PC-9 (cell line): ENCODE data around the gene SNPH.

Experiments used
- EZH2 ChIP-seq: fragments of 200-600 bp; sonication (generic); IDR thresholded peaks from 2 replicates; pipeline ENCODE4 v1.8.0; 2017; ENCODE audit warnings: antibody characterized with exemption, low read depth
- TF ChIP-seq, protein P1 (sequence below): fragments of 200-600 bp; sonication (generic); conservative IDR thresholded peaks from 2 replicates; pipeline ENCODE4 v1.6.1; 2017; ENCODE audit warnings: mixed run types, antibody characterized with exemption, mild to moderate bottlenecking, moderate library complexity

DNA sequence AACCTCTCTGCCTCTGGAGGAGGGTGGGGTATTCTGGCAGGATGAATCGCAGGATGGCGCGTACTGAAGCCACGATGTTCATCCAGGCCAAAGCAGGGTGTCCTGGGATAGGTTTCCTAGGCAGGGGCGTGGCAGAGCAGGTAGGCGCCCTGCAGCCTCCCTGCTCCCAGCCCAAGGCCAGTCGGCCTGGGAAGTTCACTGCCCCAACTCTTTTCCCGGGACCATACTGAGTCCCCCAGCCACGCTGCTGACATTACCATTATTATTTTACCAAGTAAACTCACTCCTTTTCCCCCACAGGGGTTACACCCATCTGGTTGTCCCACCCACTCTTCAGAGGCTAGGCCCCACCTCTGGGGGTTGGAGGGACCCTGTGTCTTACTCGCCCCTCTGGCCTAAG lies 41.1 kb downstream of the SNPH start:
- TF ChIP-seq, protein P1, sequence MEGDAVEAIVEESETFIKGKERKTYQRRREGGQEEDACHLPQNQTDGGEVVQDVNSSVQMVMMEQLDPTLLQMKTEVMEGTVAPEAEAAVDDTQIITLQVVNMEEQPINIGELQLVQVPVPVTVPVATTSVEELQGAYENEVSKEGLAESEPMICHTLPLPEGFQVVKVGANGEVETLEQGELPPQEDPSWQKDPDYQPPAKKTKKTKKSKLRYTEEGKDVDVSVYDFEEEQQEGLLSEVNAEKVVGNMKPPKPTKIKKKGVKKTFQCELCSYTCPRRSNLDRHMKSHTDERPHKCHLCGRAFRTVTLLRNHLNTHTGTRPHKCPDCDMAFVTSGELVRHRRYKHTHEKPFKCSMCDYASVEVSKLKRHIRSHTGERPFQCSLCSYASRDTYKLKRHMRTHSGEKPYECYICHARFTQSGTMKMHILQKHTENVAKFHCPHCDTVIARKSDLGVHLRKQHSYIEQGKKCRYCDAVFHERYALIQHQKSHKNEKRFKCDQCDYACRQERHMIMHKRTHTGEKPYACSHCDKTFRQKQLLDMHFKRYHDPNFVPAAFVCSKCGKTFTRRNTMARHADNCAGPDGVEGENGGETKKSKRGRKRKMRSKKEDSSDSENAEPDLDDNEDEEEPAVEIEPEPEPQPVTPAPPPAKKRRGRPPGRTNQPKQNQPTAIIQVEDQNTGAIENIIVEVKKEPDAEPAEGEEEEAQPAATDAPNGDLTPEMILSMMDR, result no peak
- TF ChIP-seq EZH2, result no peak
